ENCODE results near the gene SETD1A. TPM values are rescaled to one million over a fixed set of nuclear protein-coding genes. Genes with fewer than 3 reads are reported as not detected.

The SETD1A gene
- total and polyA plus RNA-seq, 9 of the 15 experiments (the other 6 are each of a cell fraction or from before 2014, with no cell fraction given), result 0.08 to 36.0 (median 4.2) TPM

DNA sequence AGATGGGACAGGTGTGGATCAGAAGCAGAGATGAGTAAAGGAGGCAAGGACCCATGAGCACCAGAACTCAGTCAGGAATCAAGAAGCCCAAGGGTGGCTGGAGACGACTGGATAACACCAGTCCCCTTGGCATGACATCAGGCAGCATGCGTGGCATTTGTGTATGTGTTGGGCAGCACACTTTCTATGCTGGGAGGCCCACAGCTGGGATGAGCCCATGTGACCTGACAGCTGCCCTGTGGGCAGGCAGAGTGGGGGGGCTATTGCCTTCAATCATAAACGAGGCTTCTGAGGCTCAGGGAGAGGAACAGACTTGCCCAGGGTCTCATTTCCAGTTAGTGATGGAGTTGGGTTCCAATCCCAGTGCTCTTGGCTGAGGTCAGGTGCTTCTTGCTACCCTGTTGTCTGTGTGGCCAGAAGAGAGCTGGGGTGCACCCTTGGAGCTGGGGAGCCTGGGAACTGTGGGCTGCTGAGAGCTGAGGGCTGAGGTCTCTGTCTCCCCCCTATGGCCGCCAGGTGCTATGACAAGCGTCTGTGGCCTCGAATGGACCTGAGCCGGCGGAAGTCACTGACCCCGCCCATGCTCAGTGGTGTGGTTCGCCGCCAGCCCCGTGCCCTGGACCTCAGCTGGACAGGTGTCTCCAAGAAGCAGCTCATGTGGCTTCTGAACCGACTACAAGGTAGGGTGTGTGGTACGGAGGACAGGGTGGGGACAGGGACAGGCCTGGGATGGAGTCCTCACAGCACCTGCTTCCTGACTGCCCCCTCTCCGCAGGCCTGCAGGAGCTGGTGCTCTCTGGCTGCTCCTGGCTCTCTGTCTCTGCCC, 15.7 kb upstream of the SETD1A start (continued):
- TF ChIP-seq, protein P1, sequence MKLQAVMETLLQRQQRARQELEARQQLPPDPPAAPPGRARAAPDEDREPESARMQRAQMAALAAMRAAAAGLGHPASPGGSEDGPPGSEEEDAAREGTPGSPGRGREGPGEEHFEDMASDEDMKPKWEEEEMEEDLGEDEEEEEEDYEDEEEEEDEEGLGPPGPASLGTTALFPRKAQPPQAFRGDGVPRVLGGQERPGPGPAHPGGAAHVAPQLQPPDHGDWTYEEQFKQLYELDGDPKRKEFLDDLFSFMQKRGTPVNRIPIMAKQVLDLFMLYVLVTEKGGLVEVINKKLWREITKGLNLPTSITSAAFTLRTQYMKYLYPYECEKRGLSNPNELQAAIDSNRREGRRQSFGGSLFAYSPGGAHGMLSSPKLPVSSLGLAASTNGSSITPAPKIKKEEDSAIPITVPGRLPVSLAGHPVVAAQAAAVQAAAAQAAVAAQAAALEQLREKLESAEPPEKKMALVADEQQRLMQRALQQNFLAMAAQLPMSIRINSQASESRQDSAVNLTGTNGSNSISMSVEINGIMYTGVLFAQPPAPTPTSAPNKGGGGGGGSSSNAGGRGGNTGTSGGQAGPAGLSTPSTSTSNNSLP (IDR thresholded peaks at IDR 0.05; ENCODE audit: borderline replicate concordance, low read depth, low read length), result no peak
- TF ChIP-seq ZNF707 (CRISPR knock-in tag; conservative IDR thresholded peaks at IDR 0.05), result no peak
- TF ChIP-seq, protein P2, sequence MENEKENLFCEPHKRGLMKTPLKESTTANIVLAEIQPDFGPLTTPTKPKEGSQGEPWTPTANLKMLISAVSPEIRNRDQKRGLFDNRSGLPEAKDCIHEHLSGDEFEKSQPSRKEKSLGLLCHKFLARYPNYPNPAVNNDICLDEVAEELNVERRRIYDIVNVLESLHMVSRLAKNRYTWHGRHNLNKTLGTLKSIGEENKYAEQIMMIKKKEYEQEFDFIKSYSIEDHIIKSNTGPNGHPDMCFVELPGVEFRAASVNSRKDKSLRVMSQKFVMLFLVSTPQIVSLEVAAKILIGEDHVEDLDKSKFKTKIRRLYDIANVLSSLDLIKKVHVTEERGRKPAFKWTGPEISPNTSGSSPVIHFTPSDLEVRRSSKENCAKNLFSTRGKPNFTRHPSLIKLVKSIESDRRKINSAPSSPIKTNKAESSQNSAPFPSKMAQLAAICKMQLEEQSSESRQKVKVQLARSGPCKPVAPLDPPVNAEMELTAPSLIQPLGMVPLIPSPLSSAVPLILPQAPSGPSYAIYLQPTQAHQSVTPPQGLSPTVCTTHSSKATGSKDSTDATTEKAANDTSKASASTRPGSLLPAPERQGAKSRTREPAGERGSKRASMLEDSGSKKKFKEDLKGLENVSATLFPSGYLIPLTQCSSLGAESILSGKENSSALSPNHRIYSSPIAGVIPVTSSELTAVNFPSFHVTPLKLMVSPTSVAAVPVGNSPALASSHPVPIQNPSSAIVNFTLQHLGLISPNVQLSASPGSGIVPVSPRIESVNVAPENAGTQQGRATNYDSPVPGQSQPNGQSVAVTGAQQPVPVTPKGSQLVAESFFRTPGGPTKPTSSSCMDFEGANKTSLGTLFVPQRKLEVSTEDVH (IDR thresholded peaks at IDR 0.05; ENCODE audit: low read depth, partially characterized antibody), result no peak
- TF ChIP-seq, protein P3, sequence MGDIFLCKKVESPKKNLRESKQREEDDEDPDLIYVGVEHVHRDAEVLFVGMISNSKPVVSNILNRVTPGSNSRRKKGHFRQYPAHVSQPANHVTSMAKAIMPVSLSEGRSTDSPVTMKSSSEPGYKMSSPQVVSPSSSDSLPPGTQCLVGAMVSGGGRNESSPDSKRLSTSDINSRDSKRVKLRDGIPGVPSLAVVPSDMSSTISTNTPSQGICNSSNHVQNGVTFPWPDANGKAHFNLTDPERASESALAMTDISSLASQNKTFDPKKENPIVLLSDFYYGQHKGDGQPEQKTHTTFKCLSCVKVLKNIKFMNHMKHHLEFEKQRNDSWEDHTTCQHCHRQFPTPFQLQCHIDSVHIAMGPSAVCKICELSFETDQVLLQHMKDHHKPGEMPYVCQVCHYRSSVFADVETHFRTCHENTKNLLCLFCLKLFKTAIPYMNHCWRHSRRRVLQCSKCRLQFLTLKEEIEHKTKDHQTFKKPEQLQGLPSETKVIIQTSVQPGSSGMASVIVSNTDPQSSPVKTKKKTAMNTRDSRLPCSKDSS (IDR thresholded peaks at IDR 0.05; ENCODE audit: low read depth, partially characterized antibody), result no peak
- TF ChIP-seq BCL6 (CRISPR knock-in tag; IDR thresholded peaks at IDR 0.05), result no peak
- no peak for TF ChIP-seq ESRRB (CRISPR knock-in tag; IDR thresholded peaks at IDR 0.05; ENCODE audit: borderline replicate concordance)
- TF ChIP-seq HCFC1 (IDR thresholded peaks at IDR 0.05; ENCODE audit: low read depth, low read length), result no peak; the same call in 1 of the 2 replicates
- TF ChIP-seq, protein P4, sequence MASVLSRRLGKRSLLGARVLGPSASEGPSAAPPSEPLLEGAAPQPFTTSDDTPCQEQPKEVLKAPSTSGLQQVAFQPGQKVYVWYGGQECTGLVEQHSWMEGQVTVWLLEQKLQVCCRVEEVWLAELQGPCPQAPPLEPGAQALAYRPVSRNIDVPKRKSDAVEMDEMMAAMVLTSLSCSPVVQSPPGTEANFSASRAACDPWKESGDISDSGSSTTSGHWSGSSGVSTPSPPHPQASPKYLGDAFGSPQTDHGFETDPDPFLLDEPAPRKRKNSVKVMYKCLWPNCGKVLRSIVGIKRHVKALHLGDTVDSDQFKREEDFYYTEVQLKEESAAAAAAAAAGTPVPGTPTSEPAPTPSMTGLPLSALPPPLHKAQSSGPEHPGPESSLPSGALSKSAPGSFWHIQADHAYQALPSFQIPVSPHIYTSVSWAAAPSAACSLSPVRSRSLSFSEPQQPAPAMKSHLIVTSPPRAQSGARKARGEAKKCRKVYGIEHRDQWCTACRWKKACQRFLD (CRISPR knock-in tag; IDR thresholded peaks at IDR 0.05), result no peak
- TF ChIP-seq, protein P5, sequence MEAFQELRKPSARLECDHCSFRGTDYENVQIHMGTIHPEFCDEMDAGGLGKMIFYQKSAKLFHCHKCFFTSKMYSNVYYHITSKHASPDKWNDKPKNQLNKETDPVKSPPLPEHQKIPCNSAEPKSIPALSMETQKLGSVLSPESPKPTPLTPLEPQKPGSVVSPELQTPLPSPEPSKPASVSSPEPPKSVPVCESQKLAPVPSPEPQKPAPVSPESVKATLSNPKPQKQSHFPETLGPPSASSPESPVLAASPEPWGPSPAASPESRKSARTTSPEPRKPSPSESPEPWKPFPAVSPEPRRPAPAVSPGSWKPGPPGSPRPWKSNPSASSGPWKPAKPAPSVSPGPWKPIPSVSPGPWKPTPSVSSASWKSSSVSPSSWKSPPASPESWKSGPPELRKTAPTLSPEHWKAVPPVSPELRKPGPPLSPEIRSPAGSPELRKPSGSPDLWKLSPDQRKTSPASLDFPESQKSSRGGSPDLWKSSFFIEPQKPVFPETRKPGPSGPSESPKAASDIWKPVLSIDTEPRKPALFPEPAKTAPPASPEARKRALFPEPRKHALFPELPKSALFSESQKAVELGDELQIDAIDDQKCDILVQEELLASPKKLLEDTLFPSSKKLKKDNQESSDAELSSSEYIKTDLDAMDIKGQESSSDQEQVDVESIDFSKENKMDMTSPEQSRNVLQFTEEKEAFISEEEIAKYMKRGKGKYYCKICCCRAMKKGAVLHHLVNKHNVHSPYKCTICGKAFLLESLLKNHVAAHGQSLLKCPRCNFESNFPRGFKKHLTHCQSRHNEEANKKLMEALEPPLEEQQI (IDR thresholded peaks at IDR 0.05), result no peak
- TF ChIP-seq SAFB (IDR thresholded peaks at IDR 0.05; ENCODE audit: borderline replicate concordance, low read depth, low read length), result no peak
